Activated CD4-positive, CD25-positive, alpha-beta regulatory T cell treated with anti-CD3 and anti-CD28 coated beads, Interleukin-2, amount 50 U/mL, for 72 hours (primary cell): ENCODE data around the gene CORO1C.

Experiments
- DNase-seq: peaks from one replicate; pipeline ENCODE4 v3.0.0; 2021

Gene CORO1C

DNA sequence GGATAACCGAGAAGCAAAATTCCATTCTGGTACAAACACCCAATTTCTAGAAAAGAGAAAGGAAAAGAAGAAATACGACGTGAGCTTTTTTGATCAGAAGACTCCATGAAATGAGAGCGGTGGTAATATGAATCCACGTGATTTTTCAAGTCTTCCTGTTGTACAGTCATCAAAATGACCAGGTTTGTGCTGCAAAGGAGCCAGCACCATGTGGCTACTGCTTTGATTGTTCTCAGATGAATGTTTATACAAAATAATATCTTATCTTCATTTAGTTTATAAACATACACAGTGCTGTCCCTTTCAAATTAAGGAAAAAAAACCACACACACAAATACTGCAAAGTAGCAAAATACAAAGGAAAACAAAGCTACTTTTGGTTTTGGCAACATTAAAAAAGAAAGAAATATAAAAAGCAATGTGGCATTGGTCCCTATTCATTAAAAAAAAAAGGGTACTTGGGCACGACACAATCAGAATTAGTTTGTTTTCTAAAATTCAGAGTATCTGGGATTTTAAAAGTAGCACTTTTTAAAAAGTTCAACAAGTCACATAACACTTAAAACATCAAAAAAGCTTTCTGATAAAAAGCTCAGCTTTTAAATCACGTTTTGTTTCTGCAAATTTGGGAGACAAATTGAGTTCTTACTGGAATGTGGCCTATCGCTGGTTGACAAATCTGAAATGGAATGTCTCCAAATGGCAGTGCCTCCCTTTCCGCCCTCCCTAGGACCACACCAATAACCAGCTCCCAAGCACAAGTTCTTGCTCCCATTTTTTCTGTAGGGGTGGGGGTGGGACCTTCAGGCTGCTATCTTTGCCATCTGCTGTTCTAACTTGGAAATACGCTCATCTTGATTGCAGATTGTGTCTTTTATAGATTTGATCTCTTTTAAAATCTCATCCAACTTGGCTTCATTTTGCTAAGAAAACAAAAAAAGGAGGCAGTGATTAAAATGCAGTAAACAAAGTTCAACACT, 84.4 kb downstream of the CORO1C start:
- DNase-seq = no peak

DNA sequence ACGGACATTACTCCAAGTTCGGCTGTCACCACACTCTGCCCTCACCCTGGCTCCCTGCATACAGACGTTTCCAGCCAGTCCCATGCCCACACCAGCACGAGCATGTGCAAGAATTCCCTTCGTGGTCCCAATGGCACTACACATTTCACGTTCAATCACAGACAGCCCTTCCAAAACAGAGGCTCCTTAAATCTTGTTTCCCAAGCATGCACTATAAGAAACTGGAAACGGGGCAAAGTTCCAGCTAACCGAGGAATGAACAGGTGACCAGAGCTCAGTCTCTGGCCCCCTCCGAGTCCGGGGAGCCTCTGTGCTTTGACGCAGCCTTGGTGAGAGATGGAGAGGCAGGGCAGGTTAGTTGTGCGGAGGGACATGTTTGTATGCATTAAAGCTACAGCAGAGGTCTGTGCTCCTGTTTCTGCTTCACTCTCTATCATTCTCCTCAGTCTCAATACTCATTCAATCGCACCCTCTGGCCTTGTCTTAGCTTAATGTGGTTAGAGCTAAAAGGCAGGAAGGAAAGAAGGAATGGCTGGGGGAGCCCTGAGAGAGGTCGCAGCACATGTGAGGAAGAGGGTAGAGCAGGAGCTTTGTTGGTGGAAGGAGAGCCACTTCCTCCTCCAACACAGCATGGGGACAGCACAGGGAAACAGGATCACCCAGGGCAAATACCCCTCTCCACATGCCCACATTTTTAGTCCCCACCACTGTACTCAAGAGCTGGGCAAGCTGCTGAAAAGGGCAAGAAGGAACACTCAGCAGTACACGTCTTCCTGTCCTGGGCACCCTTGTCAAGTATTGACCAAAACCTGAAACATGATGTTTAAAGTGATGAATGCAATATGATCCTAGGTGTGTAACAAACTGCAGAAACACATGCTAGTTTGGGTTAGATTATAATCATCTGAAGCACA, 85.4 kb downstream of the CORO1C start:
- DNase-seq = no peak

DNA sequence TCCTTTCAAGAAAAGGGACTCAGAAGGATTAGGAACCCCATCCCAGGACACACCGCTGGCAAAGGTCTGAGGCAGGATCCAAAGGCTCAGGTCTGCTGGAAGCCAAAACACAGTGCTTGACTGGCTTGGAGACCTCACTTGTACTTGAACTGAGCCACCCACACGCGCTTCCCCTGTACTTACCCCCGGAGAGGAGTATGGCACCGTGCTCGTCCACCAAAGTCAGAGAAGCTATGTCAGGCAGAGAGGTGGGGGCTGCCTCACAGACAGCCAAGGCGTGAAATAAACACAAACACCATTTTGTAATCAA, 86.6 kb downstream of the CORO1C start:
- no peak for DNase-seq

- DNase-seq = no peak
Measured at GRCh38 chr12:108643941-108644810, 87.1 kb downstream of the CORO1C start.

DNA sequence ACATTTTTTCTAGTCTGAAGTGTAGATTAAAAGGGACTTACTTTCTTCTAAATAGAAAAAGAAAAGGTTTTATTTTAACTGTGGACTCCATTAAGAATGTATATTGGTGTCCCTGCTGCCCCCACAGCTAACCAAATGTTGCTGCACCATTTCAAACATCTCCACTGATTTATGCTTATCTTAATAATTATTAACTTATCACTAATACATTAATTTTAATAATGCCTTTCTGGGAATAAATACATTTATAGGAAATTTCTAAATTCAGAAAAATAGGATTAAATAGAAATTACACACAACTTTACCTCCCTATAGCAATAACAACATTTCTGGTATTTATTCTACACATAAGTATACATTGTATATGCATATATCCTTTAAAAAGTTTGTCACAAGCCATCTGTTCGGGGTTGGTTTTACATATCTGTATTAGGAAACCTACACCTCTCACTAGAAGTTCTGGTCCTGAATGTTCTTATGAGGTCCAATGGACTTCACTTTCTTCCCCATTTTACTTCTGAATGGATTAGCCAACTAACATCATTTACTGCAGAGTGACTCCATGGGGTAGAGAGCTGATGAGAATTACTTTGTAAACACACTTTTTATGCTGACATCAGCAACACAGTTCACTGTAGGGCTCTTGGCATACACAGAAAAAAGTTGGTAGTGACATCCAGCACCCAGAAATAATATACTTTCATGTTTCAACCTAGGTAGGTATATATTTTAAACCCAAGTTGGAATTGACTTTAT, 88.2 kb downstream of the CORO1C start:
- no peak for DNase-seq

- DNase-seq = no peak
Measured at GRCh38 chr12:108642269-108642870, 88.9 kb downstream of the CORO1C start.

GRCh38 chr12:108641446-108642268, 89.7 kb downstream of the CORO1C start:
- DNase-seq = no peak

DNA sequence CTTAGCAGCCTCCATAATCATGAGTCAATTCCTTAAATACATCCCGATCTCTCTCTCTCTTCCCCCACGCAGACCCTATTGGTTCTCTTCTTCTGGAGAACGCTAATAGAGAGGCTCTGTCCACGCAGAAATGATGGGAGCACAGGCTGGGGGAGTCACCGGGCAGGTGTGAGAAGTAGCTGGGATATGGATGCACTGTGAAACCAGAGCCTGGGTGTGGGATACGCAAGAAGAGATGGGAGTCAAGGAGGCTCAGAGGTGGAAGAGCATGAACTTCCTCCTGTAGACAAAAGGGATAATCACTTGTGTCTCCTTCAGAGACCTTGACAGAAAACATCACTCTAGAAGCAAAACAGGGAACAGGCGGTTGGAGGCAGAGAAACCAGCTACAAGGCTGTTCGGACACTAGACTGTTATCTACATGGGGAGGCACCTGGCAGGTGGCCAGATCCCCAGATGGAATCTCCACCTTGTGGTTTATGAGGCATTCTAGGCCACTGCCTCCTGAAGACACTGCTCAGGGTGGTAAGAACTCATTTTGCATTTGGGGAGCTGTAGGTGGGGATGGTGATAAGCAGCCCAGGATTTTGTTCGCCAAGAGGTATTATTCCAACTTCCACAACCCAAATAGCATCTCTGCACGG, 90.4 kb downstream of the CORO1C start:
- DNase-seq = no peak

DNA sequence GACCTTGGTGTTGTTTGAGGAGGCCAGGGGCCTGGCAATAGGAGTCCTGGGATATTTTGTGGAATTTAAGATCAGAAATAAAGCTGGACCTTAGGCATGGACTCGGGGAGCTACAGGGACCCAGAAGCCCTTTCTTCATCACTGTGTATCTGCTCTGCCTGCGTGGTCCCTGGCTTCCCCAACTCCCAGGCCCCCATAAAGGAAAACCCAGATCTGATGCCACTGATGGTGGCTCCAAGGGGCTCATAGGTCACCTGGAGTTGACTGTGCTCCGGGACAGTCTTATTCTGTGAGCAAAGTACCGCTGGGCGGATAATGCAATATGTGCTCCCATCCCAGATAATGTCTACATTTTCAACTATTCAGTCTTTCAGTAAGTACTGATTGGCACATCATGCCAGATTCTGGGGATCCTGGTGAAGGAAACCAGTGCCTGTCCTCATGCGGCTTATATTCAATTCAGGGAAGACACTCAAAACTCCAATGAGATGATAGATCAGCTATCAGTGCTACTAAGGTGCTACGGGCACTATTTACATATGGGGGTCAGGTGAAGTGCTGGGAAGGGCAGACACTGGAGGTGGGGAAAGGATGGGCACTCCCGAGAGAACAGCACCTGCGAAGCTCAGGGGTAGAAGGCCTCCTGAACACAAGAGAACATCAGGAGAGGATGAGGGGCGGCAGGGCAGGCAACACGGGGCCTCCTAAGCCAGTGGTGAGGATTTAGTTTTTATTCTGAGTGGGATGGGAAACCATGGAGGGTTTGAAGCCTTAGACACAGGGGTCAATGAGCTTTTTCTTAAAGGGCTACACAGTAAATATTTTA, 92.1 kb downstream of the CORO1C start:
- no peak for DNase-seq

GRCh38 chr12:108638141-108638827, 93.0 kb downstream of the CORO1C start:
- DNase-seq = no peak

- DNase-seq = no peak
Measured at GRCh38 chr12:108637222-108637971, 93.9 kb downstream of the CORO1C start.

GRCh38 chr12:108635997-108636808, 95.1 kb downstream of the CORO1C start:
- DNase-seq = no peak

DNA sequence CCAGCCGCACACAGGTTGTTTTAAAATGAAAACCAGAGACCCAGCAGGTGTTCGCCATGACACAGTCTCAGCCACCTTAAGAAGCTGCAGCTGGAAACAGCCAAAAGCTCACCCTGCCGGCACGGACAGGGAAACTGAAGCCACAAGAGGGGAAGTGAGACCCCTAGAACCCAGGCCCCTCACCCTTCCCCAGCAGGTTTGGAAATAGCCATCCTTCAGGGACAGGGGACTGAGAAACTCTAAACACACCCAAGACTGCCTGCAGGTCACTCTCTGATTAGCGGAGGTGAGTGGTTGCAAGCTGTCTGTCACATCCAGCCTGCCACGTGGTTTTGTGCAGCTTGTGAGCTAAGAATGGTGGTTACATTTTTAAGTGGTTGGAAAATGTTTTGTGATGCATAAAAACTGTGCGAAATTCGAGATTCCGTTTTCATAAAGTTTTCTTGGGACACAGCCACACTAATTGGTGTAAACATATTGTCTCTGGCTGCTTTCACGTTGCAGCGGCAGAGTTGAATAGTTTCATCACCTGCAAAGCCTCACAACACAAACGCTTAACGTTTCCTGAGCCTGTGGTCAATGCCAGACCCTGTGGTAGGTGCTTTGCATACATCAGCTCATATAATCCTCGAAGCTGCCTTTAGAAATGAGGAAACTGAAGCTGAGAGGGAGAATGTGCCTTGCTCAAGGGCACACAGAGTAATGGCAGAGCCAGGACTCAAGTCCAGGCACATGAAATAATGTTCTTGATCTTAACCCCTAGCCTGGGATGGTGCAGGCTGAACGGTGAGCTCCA, 95.9 kb downstream of the CORO1C start:
- DNase-seq = no peak

- DNase-seq = peak; percentile 53
Measured at GRCh38 chr12:108634341-108634751, 97.0 kb downstream of the CORO1C start.

GRCh38 chr12:108633534-108634248, 97.6 kb downstream of the CORO1C start, which contains the start of gene SELPLG:
SELPLG (minus strand) TSS chr12:108633894; CDS start chr12:108624307, 9,587 bp downstream.
- peak; percentile 71 for DNase-seq
